Pons (tissue), 1 donor: ENCODE results near the gene NECTIN3.

Experiments
- DNase-seq: peaks from one replicate; pipeline ENCODE4 v3.0.0-alpha.2; 2016; ENCODE audit warnings: low spot score

NECTIN3 gene

DNA sequence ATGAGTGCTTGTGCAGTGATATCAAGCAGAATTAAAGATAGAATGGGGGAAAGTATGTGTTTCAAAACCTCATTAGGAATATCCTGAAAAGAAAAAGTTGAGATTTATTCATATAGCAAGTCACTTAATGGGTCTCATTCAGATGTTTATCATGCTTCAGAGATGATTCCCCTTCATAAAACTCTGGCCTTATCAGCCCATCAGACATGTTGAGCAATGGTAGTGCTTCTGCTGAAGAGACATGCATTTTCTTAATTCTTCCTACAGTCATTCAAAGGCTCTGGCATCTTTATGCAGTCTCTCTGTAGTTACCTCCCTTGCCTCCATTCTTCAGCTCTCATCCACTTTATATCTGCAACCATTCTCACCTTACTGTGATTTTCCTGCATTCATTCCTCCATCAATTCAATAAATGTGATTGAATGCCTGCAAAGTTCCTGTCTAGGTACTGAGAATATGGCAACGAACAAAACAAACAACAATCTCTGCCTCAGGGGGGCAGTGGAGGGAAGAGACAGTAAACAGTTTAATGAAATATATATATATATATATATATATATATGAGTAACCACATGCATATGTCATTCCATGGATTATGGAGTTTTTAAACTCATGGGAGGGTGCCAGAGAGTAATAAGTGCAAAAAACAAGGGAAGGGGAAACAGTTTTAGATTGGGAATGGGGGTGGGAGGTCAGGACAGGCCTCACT is 138.5 kb downstream of the NECTIN3 start:
- no peak for DNase-seq

DNA sequence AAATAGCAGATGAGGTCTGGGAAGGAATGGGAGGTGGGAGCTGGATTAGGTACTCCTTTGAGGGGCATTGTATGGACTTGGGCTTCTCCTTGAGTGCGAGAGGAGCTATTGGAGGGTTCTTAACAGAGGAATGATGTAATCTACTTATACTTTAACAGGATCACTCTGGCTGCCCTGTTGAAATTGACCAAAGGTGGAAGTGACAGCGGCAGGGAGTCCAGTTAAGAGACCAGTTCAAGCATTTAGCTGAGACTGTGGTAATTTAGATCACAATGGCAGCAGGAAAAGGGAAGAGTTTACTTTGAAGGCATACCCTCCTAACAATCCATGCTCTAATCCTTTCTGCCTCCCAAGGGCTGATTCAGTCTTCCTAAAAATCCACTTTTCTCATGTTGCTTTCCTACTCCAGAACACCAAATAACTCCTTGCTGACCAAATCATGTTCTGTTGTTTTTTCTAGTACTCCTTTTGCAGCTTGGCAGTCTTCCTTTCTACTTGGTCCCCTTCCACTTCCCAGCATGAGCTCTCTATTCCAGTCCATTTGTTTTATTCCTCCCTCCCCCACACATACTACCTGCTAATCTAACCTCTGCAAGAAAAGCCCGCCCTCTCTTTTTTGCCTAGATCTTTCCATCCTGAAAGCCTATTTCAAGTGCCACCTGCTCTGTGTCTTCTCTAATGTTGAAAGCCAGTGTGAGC is 139.4 kb downstream of the NECTIN3 start:
- no peak for DNase-seq

DNA sequence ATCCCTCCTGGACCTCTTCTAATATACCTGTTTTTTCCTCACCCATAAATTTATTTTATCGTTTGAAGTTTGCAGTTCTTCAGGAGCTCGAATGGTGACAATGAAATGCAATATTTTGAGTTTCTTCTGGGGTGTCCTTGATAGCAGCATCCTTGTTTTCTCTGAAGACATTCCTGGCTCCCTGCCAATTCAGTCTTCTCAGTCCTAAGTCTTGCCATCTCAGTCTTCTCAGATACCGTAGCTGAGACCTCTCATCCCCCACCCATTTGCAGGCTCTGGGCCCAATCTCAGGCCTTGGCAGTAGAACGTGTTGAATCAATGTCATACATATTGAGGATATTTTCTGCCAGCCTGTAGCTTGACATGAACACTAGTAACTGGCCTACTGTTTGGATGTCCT is 140.9 kb downstream of the NECTIN3 start:
- DNase-seq, result no peak

DNA sequence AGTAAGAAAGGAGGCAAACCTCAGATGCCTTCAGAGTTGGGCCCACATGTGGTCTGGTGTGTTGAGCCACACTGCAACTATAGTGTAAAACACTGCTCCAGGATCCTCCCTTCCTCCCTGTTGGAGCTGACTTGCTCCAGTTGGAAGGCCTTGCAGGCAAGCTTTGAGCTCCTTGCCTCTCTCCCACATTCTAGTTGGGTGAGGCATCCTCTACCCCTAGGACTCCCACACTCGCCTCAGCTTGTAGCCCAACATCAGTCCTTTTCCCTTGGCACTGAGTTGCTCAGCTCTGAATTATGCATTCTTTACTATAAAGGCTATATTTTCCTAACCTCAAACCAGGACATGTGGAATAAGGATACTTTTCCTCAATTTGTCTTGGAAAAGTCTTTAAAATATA is 143.9 kb downstream of the NECTIN3 start:
- DNase-seq, result no peak

DNA sequence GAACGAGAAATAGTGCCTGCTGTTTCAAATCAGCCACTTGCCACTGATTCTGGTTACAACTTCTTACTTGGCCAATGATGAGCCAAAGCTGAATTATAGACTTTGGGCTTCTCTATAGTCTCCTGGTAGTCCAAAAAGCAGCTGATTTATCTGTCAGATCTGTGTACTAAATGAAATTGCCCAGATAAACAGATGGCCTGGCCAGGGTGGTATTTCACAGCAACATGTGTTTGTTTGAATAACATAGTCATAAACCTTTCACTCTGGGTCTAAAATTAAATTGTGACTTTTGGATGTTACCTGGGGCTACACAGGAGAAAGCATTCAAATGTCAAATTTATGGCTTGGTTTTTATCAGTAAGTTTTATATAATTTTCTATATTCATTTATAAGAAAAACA is 147.0 kb downstream of the NECTIN3 start:
- no peak for DNase-seq

DNA sequence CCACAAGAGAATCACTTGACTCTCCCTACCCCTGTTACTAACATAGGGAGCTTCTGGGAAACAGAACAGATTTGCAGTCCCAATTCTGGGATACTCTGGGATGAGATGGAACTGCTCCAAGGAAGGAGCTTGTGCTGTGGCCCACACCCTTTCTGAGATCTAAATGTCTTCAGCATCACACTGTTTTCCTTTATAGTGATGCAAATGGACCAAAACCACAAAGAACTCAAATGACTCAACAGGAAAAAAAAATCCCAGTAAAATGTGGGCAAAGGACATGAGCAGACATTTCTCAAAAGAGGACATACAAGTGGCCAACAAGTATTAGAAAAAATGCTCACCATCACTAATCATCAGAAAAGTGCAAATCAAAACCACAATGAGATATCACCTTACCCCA is 155.6 kb downstream of the NECTIN3 start:
- no peak for DNase-seq

DNA sequence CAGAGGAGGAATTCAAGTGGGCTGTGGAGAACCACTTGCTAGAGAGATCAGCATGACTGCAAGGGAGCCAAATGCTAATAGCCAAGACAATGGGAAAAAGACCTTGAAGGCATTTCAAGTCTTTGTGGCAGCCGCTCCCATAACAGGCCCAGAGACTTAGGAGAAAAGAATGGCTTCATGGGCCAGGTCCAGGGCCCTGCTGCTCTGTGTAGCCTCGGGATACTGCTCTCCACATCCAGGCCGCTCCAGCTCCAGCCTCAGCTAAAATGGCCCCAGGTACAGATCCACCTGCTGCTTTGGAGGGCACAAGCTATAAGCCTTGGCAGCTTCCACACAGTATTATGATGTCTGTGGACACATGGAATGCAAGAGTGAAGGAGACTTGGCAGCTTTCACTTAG is 157.7 kb downstream of the NECTIN3 start:
- no peak for DNase-seq

DNA sequence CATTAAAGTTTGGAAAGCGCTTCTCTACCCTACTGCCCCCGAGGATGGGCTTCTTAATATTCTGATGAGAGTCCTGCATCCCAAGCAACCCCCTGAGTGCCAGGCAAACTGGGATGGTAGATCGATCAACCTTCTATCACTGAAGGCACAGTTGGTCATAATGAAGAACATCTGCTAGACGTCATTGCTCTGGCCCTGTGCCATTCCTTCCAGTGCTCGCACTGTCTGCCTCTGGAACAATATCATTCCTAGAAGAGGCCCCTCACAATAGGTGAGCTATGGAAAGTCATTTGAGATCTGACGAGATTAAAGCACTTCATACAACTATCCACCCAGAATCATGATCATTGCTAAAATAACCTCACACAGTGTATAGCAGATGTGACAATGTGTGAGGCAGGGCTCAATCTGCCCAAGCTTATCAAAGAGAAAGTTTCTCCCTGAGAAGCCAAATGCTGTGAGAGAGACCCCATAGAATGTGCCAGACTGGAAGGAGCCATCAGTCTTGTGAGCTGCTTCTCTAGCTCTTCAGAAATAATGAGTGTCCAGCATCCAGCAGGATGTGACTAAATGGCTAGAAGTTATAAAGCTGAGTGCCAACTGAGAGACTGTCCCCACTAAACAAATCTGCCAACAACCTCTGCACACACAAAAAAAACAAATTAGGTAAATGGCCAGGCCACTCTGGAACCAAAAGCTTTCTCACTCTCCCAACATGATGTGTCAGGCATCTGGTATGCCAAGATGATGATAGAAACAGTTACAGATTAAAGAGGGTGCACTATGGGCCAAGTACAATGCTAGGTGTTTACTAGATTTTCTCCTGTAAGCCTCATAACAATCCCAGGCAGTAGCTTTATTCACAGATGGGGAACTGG is 165.5 kb downstream of the NECTIN3 start:
- DNase-seq, result no peak

DNA sequence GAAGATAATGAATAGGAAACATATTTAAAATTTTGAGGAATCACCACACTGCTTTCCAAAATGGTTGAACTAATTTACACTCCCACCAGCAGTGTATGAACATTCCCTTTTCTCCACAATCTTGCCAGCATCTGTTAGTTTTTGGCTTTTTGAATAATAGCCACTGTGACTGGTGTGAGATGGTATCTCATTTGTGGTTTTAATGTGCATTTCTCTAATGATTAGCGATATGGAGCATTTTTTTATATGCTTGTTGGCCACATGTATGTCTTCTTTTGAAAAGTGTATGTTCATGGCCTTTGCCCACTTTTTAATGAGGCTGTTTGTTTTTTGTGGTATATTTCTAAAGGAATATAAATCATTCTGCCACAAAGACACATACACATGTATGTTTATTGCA is 166.3 kb downstream of the NECTIN3 start:
- no peak for DNase-seq

DNA sequence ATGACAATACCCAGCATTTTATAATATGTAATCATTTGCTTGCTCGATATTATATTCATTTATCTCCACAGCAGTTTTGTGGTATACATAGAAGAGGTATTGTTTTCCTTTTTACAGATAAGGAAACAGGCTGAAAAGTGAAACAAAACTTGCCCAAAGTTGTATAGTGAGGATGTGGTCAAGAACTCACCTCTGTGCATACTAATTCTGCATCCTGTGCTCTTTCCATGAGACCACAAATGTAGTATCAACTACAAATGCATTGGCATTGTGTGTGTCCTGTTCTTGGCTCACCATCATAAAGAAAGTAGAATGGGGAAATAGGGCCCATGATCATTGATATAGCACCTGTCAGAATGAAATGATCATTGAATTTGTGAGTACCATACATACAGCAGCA is 167.3 kb downstream of the NECTIN3 start:
- no peak for DNase-seq

DNA sequence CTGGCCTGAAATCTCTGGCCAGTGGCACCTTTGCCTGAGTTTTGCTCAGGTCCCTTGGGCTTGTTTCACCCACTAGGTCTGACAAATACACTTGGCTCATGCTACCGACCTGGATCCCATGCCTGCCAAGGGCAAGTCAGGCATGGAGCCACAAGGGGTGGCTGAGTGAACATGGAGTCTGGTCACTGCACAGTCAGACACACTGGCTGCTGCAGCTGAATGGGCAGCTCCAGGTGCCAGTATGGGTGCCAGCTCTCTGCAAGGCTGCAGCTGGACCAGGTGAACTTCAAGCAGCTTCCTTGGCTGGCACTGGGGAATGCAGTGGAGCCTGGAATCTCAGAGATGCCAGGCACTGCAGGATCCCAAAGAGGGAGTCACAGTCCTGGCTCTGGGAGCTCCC is 170.3 kb downstream of the NECTIN3 start:
- no peak for DNase-seq
